ENCODE results near the gene EPHB6. TPM values are rescaled to one million over a fixed set of nuclear protein-coding genes. Genes with fewer than 3 reads are reported as not detected.

EPHB6 gene
- total and polyA plus RNA-seq, 2 donors, result 10.8 to 23.4 TPM

DNA sequence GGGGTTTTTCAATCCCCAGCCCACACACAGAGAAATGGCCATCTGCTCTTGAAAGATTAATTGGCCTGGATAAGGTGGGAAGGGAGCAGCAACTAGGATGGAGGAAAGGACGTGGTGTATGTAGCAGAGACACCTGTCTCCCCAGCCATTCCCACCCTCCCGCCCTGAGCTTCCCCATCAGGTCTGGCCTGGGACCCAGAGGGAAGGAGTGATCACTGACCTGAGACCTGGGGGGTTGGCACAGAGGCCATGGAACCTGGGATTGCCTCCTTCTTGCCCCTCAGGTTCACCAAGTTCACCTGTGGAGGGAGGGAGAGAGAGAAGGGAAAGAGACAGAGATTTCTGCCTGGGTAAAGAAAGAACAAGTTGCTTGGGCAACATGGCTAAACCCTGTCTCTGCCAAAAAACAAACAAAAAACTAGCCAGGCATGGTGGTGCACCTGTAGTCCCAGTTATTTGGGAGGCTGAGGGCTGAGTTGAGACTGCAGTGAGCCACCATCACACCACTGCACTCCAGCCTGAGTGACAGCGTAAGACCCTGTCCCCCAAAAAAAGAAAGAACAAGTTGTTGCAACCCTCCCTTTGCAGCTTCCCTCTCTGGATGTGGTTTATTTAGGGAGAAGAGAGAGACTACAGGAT lies 42.0 kb downstream of the EPHB6 start:
- DNase-seq (ENCODE audit: extremely low spot score), result no peak
- Histone ChIP-seq H3K4me3 (ENCODE audit: low read depth, low read length) (no peak overlapping the region), H3K36me3 (ENCODE audit: insufficient read depth) (no peaks in the 10 kb centered on the region), H3K27ac (ENCODE audit: low read depth) (no peak overlapping the region), H3K4me1 (ENCODE audit: insufficient read depth) (no peaks in the 10 kb centered on the region)
- WGBS, result 81% methylated on average over 3 of the region's 3 CpGs

DNA sequence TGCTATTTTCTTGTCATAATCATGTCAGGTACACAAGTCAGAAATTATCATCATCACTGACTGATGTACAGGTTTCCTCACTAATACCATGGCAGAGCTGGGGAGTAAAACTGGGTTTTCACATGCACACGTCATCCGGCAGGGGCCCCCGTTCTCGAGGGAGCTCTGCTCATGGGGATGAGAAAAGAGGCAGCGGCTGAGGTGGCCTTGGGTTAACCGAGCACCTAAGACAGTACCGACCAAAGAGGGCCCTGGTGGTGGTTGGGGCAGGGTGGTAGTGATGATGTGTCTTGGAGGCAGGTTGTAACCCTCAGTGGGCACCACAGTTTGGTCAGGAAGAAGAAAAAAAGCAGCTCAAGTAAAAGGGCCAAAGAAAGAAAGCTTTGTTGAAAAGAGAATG lies 42.8 kb downstream of the EPHB6 start:
- H3K4me3 ChIP-seq (ENCODE audit: low read depth, low read length), result no peak overlapping the region
- WGBS, result 90% methylated on average over 7 of the region's 7 CpGs
- no peaks in the 10 kb centered on the region for H3K36me3 ChIP-seq (ENCODE audit: insufficient read depth)
- no peak for DNase-seq (ENCODE audit: extremely low spot score)
- H3K27ac ChIP-seq (ENCODE audit: low read depth), result no peak overlapping the region
- H3K4me1 ChIP-seq (ENCODE audit: insufficient read depth), result no peaks in the 10 kb centered on the region

DNA sequence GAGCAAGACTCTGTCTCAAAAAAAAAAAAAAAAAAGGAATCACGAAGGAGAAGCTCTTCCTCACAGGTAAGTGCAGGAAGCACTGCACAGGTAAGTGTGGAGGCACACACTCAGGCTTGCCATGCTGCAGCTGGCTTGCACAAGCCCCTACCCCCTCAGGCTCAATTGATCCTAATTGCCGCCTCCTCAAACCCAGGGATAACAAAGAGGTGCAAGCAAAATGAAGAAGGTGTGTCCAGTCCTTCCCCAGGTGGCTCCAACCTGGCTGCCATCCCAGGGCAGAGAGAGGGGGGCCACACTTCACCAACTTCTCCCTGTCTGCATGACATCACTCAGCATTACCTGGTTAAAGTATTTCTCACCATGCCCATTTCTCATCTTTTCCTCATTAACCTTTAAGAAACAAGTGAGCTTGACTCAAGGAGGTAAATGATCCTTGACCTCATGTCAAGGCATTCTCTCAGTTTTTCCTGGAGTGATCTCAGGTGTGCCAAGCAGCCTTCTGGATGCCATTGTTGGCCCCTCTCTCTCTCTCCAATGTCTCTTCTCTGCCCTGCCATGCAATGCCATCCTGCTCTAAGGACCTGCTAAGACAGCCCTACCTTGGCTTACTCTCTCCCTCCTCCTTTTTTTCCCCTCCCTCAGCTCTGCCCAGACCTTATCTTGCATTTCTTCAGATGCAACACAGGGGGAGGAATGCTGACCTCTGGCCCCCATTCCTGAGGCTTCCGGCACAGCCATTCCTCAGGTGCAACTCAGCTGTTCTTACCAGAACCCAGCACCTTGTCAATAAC lies 43.7 kb downstream of the EPHB6 start:
- no peaks in the 10 kb centered on the region for H3K4me1 ChIP-seq (ENCODE audit: insufficient read depth)
- DNase-seq (ENCODE audit: extremely low spot score), result no peak
- H3K4me3 ChIP-seq (ENCODE audit: low read depth, low read length), result no peak overlapping the region
- 64% methylated on average over 3 of the region's 3 CpGs for WGBS
- H3K36me3 ChIP-seq (ENCODE audit: insufficient read depth), result no peaks in the 10 kb centered on the region
- H3K27ac ChIP-seq (ENCODE audit: low read depth), result no peak overlapping the region

DNA sequence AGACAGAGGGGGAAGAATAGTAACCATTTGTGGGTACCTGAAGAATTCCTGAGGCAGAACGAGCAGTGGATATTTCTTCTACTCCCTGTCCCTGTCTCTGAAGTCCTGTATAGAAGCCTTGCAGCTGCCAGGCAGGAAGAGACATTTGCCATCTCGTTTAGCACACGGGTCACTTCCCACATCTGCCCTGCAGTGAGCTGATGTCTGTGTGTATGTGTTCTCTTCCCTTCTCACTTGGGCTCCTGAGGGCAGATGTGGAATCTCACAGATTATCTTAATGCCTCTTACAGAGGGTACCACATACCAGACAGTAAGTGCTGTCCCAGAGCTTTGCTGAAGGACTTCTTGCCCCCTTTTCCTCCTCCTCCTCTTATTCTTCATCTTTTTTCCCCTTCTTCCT lies 44.8 kb downstream of the EPHB6 start:
- Histone ChIP-seq H3K36me3 (ENCODE audit: insufficient read depth) (no peaks in the 10 kb centered on the region), H3K4me1 (ENCODE audit: insufficient read depth) (no peaks in the 10 kb centered on the region), H3K4me3 (ENCODE audit: low read depth, low read length) (no peak overlapping the region), H3K27ac (ENCODE audit: low read depth) (no peak overlapping the region)
- no peak for DNase-seq (ENCODE audit: extremely low spot score)
- WGBS, result 23% methylated on average over 3 of the region's 3 CpGs

DNA sequence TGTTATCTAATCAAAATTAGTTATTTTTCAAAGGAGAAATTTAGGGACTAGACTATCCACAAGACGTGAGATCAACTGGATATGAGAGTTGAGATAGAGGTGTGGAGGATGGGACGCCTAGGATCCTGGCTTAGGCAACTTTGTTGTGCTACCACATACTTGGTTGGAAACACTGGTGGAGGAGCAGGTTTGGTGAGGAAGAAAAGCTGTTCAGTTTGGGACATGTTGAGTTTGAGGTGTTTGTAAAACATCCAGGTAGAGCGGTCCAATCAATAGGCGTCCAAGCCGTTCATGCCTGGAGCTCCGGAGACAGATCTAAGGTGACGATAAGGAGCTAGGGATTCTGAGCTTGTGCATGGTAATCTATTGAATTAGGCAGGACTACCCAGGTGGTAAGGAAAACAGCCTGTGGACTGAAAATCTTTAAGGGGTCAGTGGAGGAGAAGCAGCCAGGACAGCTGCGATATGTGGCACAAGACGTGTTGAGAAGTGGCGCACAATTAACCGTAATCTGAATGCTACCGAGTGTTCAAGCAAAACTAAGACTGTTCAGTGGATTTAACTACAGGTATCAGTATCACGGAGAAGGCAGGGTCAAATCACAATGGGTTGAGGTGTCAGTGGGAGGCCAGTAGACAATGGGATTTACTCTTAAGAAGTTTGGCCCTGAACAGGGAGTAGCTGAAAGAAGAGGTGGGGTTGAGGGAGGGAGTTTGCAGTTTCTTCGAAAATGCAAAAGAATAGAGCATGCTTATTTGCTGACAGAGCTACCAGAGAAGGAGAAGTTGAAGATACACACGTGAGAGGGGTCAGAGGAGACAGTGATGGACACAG lies 46.8 kb downstream of the EPHB6 start:
- H3K4me3 ChIP-seq (ENCODE audit: low read depth, low read length), result no peak overlapping the region
- no peak overlapping the region for H3K27ac ChIP-seq (ENCODE audit: low read depth)
- no peak for DNase-seq (ENCODE audit: extremely low spot score)
- H3K4me1 ChIP-seq (ENCODE audit: insufficient read depth), result no peaks in the 10 kb centered on the region
- H3K36me3 ChIP-seq (ENCODE audit: insufficient read depth), result no peaks in the 10 kb centered on the region
- WGBS, result 78% methylated on average over 15 of the region's 15 CpGs

DNA sequence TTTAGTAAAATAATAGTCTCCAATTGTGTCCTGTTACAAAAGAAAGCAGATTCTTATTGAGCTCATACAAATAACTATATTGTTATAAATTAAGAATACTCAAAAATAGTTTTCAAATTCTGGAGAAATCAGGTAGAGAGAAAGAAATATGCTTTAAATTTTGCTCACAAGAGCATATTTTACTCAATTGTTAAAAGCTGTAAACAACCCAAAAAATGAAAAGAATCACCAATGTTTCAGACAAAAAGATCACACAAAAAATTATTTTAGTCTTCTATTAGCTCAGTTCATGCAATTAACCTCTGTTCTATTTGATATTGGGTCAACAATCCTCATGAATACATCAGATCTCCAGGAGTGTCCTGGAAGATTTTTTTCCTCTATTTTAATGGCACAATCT lies 49.3 kb downstream of the EPHB6 start:
- Histone ChIP-seq H3K4me3 (ENCODE audit: low read depth, low read length) (no peak overlapping the region), H3K36me3 (ENCODE audit: insufficient read depth) (no peaks in the 10 kb centered on the region), H3K27ac (ENCODE audit: low read depth) (no peak overlapping the region), H3K4me1 (ENCODE audit: insufficient read depth) (no peaks in the 10 kb centered on the region)
- no peak for DNase-seq (ENCODE audit: extremely low spot score)

DNA sequence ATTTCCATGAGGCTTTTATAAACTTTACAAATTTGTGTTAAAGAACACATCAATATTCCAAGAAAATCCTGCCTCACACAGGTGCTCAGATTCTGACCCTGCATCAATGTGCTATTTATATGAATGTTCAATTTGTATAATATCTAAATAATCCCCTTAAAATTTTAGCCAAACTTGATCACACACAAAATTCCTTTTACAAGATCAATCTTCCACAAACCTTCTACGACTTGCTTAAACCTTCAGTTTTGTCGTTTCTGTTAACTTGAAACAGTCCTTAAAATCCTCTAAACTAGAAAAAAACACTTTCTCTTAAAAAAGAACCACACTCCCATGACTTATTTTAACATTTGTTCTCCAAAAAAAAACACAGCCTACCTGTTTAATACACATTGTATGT lies 50.9 kb downstream of the EPHB6 start:
- Histone ChIP-seq H3K27ac (ENCODE audit: low read depth) (no peak overlapping the region), H3K4me3 (ENCODE audit: low read depth, low read length) (no peak overlapping the region), H3K36me3 (ENCODE audit: insufficient read depth) (no peaks in the 10 kb centered on the region), H3K4me1 (ENCODE audit: insufficient read depth) (no peaks in the 10 kb centered on the region)
- WGBS, result 79% methylated on average over 2 of the region's 2 CpGs
- DNase-seq (ENCODE audit: extremely low spot score), result no peak

DNA sequence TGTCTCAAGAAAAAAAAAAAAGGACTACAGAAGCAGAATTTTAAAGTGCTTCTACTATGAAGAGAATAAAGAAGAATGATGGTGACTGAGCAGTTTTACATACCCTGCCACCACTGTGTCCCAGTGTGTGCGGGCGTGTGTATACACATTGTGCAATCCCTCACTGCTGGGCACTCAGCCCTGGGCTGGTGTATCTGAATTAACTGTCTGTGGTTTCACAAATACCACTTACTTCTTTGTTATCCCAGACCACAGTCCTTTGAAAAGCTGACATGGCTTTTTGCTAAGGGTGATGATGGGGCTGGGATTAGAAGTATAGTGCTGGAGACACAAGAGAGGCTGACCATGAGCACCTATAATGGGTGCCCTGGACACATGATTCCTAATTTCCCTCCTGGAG lies 51.8 kb downstream of the EPHB6 start:
- 74% methylated on average over 2 of the region's 2 CpGs for WGBS
- no peak for DNase-seq (ENCODE audit: extremely low spot score)
- Histone ChIP-seq H3K36me3 (ENCODE audit: insufficient read depth) (no peaks in the 10 kb centered on the region), H3K4me1 (ENCODE audit: insufficient read depth) (no peaks in the 10 kb centered on the region), H3K4me3 (ENCODE audit: low read depth, low read length) (no peak overlapping the region), H3K27ac (ENCODE audit: low read depth) (no peak overlapping the region)

DNA sequence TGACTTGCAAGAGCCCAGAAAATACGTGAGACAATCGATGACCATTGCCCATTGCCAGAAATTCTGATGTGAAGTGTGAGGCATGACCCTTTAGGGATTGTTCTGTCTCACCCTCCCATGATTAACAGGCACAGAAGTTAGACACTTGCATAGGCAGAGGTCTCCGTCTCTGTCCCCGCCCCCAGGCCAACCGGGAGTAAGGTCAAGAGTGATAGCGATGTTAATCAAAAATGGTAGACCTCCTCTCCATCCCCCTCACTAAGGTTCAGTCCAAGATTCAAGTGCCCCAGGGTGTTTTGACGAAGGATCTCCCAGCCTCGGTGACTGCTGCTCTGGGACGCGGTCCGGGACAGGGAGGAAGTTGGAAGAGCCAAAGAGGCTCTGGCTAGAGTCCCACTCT lies 53.4 kb downstream of the EPHB6 start:
- no peak overlapping the region for H3K27ac ChIP-seq (ENCODE audit: low read depth)
- 86% methylated on average over 11 of the region's 11 CpGs for WGBS
- DNase-seq (ENCODE audit: extremely low spot score), result no peak
- H3K4me3 ChIP-seq (ENCODE audit: low read depth, low read length), result no peak overlapping the region
- H3K4me1 ChIP-seq (ENCODE audit: insufficient read depth), result no peaks in the 10 kb centered on the region
- no peaks in the 10 kb centered on the region for H3K36me3 ChIP-seq (ENCODE audit: insufficient read depth)

DNA sequence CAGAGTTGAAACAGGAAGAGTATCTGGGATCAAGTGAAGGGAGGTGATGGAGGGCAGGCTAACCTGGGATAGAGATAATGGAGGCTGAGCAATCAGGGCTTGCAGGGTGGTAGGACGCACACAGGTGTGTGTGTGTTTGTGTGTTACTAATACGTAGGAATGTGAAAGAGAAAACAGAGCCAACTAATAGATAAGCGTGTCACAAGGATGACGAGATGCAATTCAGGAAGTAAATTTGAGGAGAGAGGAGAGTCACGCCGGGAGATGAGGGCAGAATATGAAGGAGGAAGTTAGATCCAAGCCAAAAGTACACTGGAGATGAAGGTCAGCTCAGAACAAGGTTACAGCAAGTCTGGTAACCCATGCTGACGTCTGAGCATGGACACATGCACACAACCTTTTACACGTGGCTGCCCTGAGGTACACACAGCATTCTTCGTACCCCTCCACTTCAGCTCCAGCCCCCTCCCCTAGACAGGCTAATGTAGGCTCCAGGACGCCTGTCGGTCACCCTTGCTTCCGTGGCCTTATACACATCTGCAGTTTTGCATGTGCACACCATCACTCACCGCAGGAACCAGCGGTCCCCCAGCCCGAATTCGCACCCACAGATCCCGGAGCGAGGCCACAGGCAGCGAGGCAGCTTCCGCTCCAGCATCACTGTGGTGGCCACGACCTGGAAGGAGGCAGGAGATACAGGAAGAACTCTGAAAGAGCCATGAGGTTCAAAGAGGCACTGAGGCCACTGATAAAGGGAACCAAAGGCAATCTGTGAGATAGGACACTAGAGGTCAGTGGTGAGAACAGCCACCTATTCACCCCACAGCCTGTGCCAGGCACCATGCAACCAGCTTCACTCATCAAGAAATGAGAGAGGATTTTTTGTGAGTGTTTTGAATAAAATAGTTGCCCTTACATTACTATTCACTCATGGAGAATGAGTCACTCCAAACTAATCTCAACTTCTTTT lies 54.3 kb downstream of the EPHB6 start:
- no peaks in the 10 kb centered on the region for H3K36me3 ChIP-seq (ENCODE audit: insufficient read depth)
- no peak overlapping the region for H3K27ac ChIP-seq (ENCODE audit: low read depth)
- WGBS, result 73% methylated on average over 21 of the region's 21 CpGs
- peaks cover 1% of the 10 kb centered on the region for H3K4me1 ChIP-seq (ENCODE audit: insufficient read depth)
- no peak overlapping the region for H3K4me3 ChIP-seq (ENCODE audit: low read depth, low read length)
- no peak for DNase-seq (ENCODE audit: extremely low spot score)

DNA sequence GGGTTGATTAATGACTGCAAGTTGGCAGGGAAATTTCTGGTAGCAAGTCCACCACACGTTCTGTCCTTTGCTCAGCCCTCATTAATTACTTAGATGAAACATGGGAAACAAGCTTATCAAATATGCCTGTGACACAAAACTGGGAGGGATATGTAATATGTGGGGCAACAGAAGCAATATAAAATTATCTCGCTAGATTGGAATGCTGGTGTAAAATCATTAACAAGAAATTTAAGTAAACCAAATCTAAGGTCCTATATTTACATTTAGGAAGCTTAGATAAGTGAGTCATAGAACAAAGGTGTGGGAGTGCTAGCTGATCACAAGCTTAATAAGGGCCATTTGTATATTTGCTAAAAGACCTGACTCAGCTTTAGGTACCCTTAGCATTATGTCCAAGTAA lies 55.2 kb downstream of the EPHB6 start:
- 62% methylated on average over 2 of the region's 2 CpGs for WGBS

DNA sequence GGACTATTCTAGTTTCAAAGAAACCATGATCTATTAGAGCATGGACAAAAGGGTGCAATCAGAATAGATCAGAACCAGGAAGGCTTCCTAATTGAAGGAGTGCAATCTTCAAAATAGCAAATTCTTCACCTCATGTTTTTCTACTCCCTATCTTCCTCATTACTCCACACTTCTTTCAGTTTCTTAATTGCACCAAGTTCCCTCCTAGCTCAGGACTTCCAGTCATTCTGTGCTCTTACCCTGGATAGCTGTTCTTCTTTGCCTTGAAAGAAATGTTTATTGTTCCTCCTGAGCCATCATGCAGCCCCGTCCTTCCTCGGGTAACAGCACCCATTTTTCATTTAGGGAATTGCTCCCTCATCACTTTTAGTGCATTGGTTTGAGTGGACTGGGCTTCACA lies 55.6 kb downstream of the EPHB6 start:
- WGBS, result 66% methylated on average over 2 of the region's 2 CpGs

More for the DNA sequence above, 55.2 kb downstream of the EPHB6 start:
- Histone ChIP-seq H3K4me1 (ENCODE audit: insufficient read depth) (peaks cover 1% of the 10 kb centered on the region), H3K4me3 (ENCODE audit: low read depth, low read length) (no peak overlapping the region), H3K36me3 (ENCODE audit: insufficient read depth) (no peaks in the 10 kb centered on the region), H3K27ac (ENCODE audit: low read depth) (no peak overlapping the region)
- DNase-seq (ENCODE audit: extremely low spot score), result no peak

DNA sequence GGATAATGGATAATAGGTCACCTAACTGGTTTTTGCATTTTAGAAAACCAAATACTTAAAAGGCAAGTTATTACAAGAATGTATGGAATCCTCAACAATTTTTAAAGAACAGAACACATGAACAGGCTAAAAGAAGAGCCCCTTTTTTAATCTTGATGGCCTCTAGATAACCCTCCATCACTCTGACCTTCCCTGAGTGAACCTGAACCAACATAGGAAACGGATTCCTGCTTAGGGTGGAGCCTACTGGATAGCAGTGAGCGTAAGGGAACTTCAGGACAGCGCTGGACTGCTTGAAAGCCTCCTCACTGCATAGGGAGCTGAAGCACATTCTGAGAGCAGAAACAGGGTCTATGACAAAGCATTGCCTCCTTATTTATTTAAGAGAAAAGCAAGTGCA lies 58.2 kb downstream of the EPHB6 start:
- H3K4me3 ChIP-seq (ENCODE audit: low read depth, low read length), result no peak overlapping the region
- peaks cover 1% of the 10 kb centered on the region for H3K4me1 ChIP-seq (ENCODE audit: insufficient read depth)
- H3K36me3 ChIP-seq (ENCODE audit: insufficient read depth), result no peaks in the 10 kb centered on the region
- 53% methylated on average over 3 of the region's 3 CpGs for WGBS
- no peak overlapping the region for H3K27ac ChIP-seq (ENCODE audit: low read depth)
- DNase-seq (ENCODE audit: extremely low spot score), result no peak

More for the DNA sequence above, 55.6 kb downstream of the EPHB6 start:
- H3K4me1 ChIP-seq (ENCODE audit: insufficient read depth), result peaks cover 1% of the 10 kb centered on the region
- H3K27ac ChIP-seq (ENCODE audit: low read depth), result no peak overlapping the region
- H3K4me3 ChIP-seq (ENCODE audit: low read depth, low read length), result no peak overlapping the region
- DNase-seq (ENCODE audit: extremely low spot score), result no peak
- H3K36me3 ChIP-seq (ENCODE audit: insufficient read depth), result no peaks in the 10 kb centered on the region
